Uterus (tissue), 4 donors: ENCODE measurements around the gene CRMP1. TPM values are rescaled to one million over a fixed set of nuclear protein-coding genes. Genes with fewer than 3 reads are reported as not detected.

Source experiments
- microRNA counts, 2 donors: library from miRNA; unstranded; fragments of <30 nt; microRNA quantifications; one replicate each; lab custom pipeline; 2016 to 2017
- microRNA-seq: library from miRNA; unstranded; fragments of <30 nt; microRNA quantifications from one replicate; pipeline ENCODE4, GENCODE V29; 2016; ENCODE audit warnings: borderline microRNAs expressed, borderline replicate concordance
- small RNA-seq: library from RNA; depleted of rRNA; stranded (forward); fragments of <200 nt; gene quantifications from one replicate; pipeline ENCODE3, GENCODE V24; 2016
- total RNA-seq, 4 donors: library from RNA; depleted of rRNA in 3 of 4; stranded (reverse); fragments of >200 nt in 3 of 4; gene quantifications; one replicate each; pipeline versions ENCODE4 v1.1.0 to v1.2.4, GENCODE V29; 2014 to 2023
- donor health status: DM: yes; HTN: yes; CAD: no.

CRMP1 gene
- total RNA-seq, 4 donors from 2014 or later = 0.59 to 42.8 (median 2.3) TPM

MicroRNAs within 50 kb of the gene (microRNA counts, 767-probe panel; counts per million panel counts)
- 0 counts per million in 2 donors for microRNA hsa-miR-378d (lab: Ali Mortazavi, UCI)

Small RNA genes lying within 50 kb of the gene (microRNA-seq; reads per million reads assigned to microRNA genes)
- gene MIR378D1 = not detected

Small RNA genes lying within 50 kb of the gene (small RNA-seq; reads per million reads assigned to genes)
- not detected for gene MIR378D1

Other genes starting within 250 kb of the CRMP1 start
- gene EVC2, start 184.5 kb downstream of the CRMP1 start, total RNA-seq = 10 to 100 TPM in 3 of 4 donors, 1 to 10 TPM in 1; 5.6 to 21.8 (median 14.8) TPM
- gene EVC, start 181.9 kb downstream of the CRMP1 start, total RNA-seq = 10 to 100 TPM in 3 of 4 donors, 1 to 10 TPM in 1; 4.9 to 48.3 (median 38.0) TPM
- gene C4orf50, start 125.3 kb upstream of the CRMP1 start, total RNA-seq = under 1 TPM in 2 of 4 donors, not detected in 2; under 0.01 to 0.07 TPM